BLaER1 treated with 17β-estradiol and CSF1 and Interleukin-3, amounts not matched to agents 10 nM and 100 nM (cell line): ENCODE measurements around the gene EPB41L3.

Experiments
- H3K27ac ChIP-seq, 11 experiments: shearing (Covaris generic); formaldehyde crosslinking; 2 replicates each; pipeline ENCODE4 v1.8.1; 2022
- H3K27me3 ChIP-seq, 11 experiments: shearing (Covaris generic); formaldehyde crosslinking; 2 replicates each; pipeline ENCODE4 v1.8.1; 2022
- H3K36me3 ChIP-seq, 11 experiments: shearing (Covaris generic); formaldehyde crosslinking; 2 replicates each; pipeline ENCODE4 v1.8.1; 2022
- H3K4me1 ChIP-seq, 10 experiments: shearing (Covaris generic); formaldehyde crosslinking; 2 replicates each; pipeline ENCODE4 v1.8.1; 2022
- H3K4me2 ChIP-seq, 11 experiments: shearing (Covaris generic); formaldehyde crosslinking; 2 replicates each; pipeline ENCODE4 v1.8.1; 2022
- H3K4me3 ChIP-seq, 10 experiments: shearing (Covaris generic); formaldehyde crosslinking; 2 replicates each; pipeline ENCODE4 v1.8.1; 2022
- H3K9ac ChIP-seq, 11 experiments: shearing (Covaris generic); formaldehyde crosslinking; 2 replicates each; pipeline ENCODE4 v1.8.1; 2022
- H3K9me3 ChIP-seq, 11 experiments: shearing (Covaris generic); formaldehyde crosslinking; replicated peaks in 1 of 11; 2 replicates each; pipeline ENCODE4 v1.8.1; 2022
- H4K20me1 ChIP-seq, 11 experiments: shearing (Covaris generic); formaldehyde crosslinking; 2 replicates each; pipeline ENCODE4 v1.8.1; 2022
- Cebpa-rat ChIP-seq, 11 experiments: shearing (Covaris generic); IDR thresholded peaks; 2 replicates each; pipeline ENCODE4 v1.8.1; 2022

The EPB41L3 gene

GRCh38 chr18:5414546-5414945 lies 129.3 kb downstream of the EPB41L3 start:
- H4K20me1 ChIP-seq = no peaks in the 10 kb centered on the region
- H3K27ac ChIP-seq = no peak overlapping the region
- peak overlapping the region in 2 of 11 experiments; percentile 4 to 7; a peak in 2 of 22 replicates for H3K4me2 ChIP-seq
- H3K9me3 ChIP-seq = no peaks in the 10 kb centered on the region
- TF ChIP-seq Cebpa-rat (IDR thresholded peaks at IDR 0.05) = no peak
- peaks cover 0 to 49% (median 7%) of the 10 kb centered on the region in 10 experiments; a peak in 11 of 20 replicates for H3K4me1 ChIP-seq
- H3K9ac ChIP-seq = no peak overlapping the region
- peaks cover 0 to 37% (median 0%) of the 10 kb centered on the region in 11 experiments; a peak in 2 of 22 replicates for H3K36me3 ChIP-seq
- H3K27me3 ChIP-seq = no peaks in the 10 kb centered on the region
- no peak overlapping the region for H3K4me3 ChIP-seq

GRCh38 chr18:5413447-5413846 lies 130.3 kb downstream of the EPB41L3 start:
- no peak for TF ChIP-seq Cebpa-rat (IDR thresholded peaks at IDR 0.05)
- Histone ChIP-seq H4K20me1 (no peaks in the 10 kb centered on the region), H3K9ac (no peak overlapping the region), H3K27ac (no peak overlapping the region), H3K4me3 (no peak overlapping the region), H3K36me3 (peaks cover 0 to 36% (median 0%) of the 10 kb centered on the region in 11 experiments; a peak in 2 of 22 replicates), H3K9me3 (no peaks in the 10 kb centered on the region), H3K27me3 (no peaks in the 10 kb centered on the region), H3K4me1 (peaks cover 0 to 38% (median 7%) of the 10 kb centered on the region in 10 experiments; a peak in 11 of 20 replicates), H3K4me2 (0 out of 22 replicates have a peak overlapping the region, but pooled peaks of 1 of the 11 experiments have one; percentile 17)

GRCh38 chr18:5410582-5410981 lies 133.2 kb downstream of the EPB41L3 start:
- H3K4me2 ChIP-seq = no peak overlapping the region
- no peaks in the 10 kb centered on the region for H3K9me3 ChIP-seq
- TF ChIP-seq Cebpa-rat (IDR thresholded peaks at IDR 0.05) = no peak
- H3K27me3 ChIP-seq = no peaks in the 10 kb centered on the region
- H3K9ac ChIP-seq = no peak overlapping the region
- no peaks in the 10 kb centered on the region for H4K20me1 ChIP-seq
- H3K27ac ChIP-seq = no peak overlapping the region
- H3K36me3 ChIP-seq = peaks cover 0 to 53% (median 0%) of the 10 kb centered on the region in 11 experiments; a peak in 3 of 22 replicates
- no peak overlapping the region for H3K4me3 ChIP-seq
- peaks cover 0 to 13% (median 0%) of the 10 kb centered on the region in 10 experiments; a peak in 2 of 20 replicates for H3K4me1 ChIP-seq

GRCh38 chr18:5398269-5398668 lies 145.5 kb downstream of the EPB41L3 start:
- no peak overlapping the region for H3K27ac ChIP-seq
- TF ChIP-seq Cebpa-rat (IDR thresholded peaks at IDR 0.05) = no peak
- peaks cover 0 to 12% (median 0%) of the 10 kb centered on the region in 10 experiments; a peak in 4 of 20 replicates for H3K4me1 ChIP-seq
- no peaks in the 10 kb centered on the region for H3K27me3 ChIP-seq
- no peaks in the 10 kb centered on the region for H4K20me1 ChIP-seq
- H3K9ac ChIP-seq = no peak overlapping the region
- H3K9me3 ChIP-seq = peaks cover 0 to 7% (median 0%) of the 10 kb centered on the region in 11 experiments; a peak in 1 of 22 replicates
- no peak overlapping the region for H3K4me3 ChIP-seq
- H3K36me3 ChIP-seq = peaks cover 0 to 76% (median 0%) of the 10 kb centered on the region in 11 experiments; a peak in 5 of 22 replicates
- H3K4me2 ChIP-seq = no peak overlapping the region

- Histone ChIP-seq H3K27ac (no peak overlapping the region), H3K9ac (no peak overlapping the region), H3K4me1 (peaks cover 0 to 12% (median 0%) of the 10 kb centered on the region in 10 experiments; a peak in 4 of 20 replicates), H4K20me1 (no peaks in the 10 kb centered on the region), H3K27me3 (no peaks in the 10 kb centered on the region), H3K4me3 (no peak overlapping the region), H3K4me2 (no peak overlapping the region), H3K9me3 (peaks cover 0 to 7% (median 0%) of the 10 kb centered on the region in 11 experiments; a peak in 1 of 22 replicates), H3K36me3 (peaks cover 0 to 76% (median 0%) of the 10 kb centered on the region in 11 experiments; a peak in 5 of 22 replicates)
- TF ChIP-seq Cebpa-rat (IDR thresholded peaks at IDR 0.05) = no peak
These were observed 146.7 kb downstream of the EPB41L3 start for GRCh38 chr18:5397102-5397501.

DNA sequence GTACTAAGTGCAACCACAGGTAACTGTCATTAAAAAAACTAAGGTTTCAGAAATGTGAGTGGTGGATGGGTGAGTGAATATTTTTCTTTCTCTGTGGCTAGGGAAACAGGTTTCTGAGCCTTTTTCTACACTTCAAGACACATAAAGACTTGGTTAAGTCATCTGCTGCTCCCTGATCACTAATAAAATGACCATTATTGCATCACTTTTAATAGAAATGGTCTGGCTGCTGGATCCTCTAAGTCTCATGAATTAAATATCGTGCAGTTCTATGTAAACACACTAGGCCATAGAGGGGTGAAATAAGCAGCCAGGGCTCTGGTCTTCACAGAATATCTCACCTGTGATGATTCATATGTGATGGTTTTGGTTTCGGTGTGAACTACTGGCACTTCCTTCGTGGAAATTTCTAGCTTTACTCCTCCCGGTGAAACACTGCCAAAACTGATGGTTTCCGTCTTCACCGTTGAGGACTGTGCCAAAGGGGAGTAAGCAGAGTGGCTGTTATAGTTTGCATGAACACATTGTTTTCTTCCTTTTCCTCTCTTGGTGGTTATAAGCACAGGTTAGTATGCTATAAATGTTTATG lies 147.8 kb downstream of the EPB41L3 start:
- peak in 2 of 11 experiments; percentile 36 to 51; a peak in 2 of 22 replicates for TF ChIP-seq Cebpa-rat (IDR thresholded peaks at IDR 0.05)
- no peak overlapping the region for H3K27ac ChIP-seq
- H3K9ac ChIP-seq = no peak overlapping the region
- H3K4me2 ChIP-seq = no peak overlapping the region
- H3K9me3 ChIP-seq = peaks cover 0 to 7% (median 0%) of the 10 kb centered on the region in 11 experiments; a peak in 1 of 22 replicates
- H3K4me1 ChIP-seq = peaks cover 0 to 8% (median 0%) of the 10 kb centered on the region in 10 experiments; a peak in 4 of 20 replicates
- no peaks in the 10 kb centered on the region for H4K20me1 ChIP-seq
- no peaks in the 10 kb centered on the region for H3K27me3 ChIP-seq
- H3K4me3 ChIP-seq = no peak overlapping the region
- H3K36me3 ChIP-seq = peaks cover 0 to 76% (median 0%) of the 10 kb centered on the region in 11 experiments; a peak in 5 of 22 replicates

GRCh38 chr18:5393779-5394178 lies 150.0 kb downstream of the EPB41L3 start:
- TF ChIP-seq Cebpa-rat (IDR thresholded peaks at IDR 0.05) = no peak

GRCh38 chr18:5391409-5391808 lies 152.4 kb downstream of the EPB41L3 start:
- Histone ChIP-seq H3K36me3 (peaks cover 0 to 45% (median 0%) of the 10 kb centered on the region in 11 experiments; a peak in 5 of 22 replicates), H3K27ac (no peak overlapping the region), H3K9ac (no peak overlapping the region), H3K4me2 (no peak overlapping the region), H3K4me1 (no peaks in the 10 kb centered on the region), H3K9me3 (no peaks in the 10 kb centered on the region), H3K27me3 (no peaks in the 10 kb centered on the region), H4K20me1 (no peaks in the 10 kb centered on the region), H3K4me3 (no peak overlapping the region)
- TF ChIP-seq Cebpa-rat (IDR thresholded peaks at IDR 0.05) = no peak

More at GRCh38 chr18:5393779-5394178, 150.0 kb downstream of the EPB41L3 start:
- no peaks in the 10 kb centered on the region for H3K27me3 ChIP-seq
- no peaks in the 10 kb centered on the region for H4K20me1 ChIP-seq
- no peak overlapping the region for H3K4me2 ChIP-seq
- H3K9ac ChIP-seq = no peak overlapping the region
- peaks cover 0 to 7% (median 0%) of the 10 kb centered on the region in 11 experiments; a peak in 1 of 22 replicates for H3K9me3 ChIP-seq
- no peak overlapping the region for H3K4me3 ChIP-seq
- H3K27ac ChIP-seq = no peak overlapping the region
- H3K36me3 ChIP-seq = peaks cover 0 to 68% (median 0%) of the 10 kb centered on the region in 11 experiments; a peak in 5 of 22 replicates
- H3K4me1 ChIP-seq = no peaks in the 10 kb centered on the region

GRCh38 chr18:5389356-5389755 lies 154.4 kb downstream of the EPB41L3 start:
- no peaks in the 10 kb centered on the region for H4K20me1 ChIP-seq
- no peaks in the 10 kb centered on the region for H3K27me3 ChIP-seq
- no peaks in the 10 kb centered on the region for H3K4me1 ChIP-seq
- H3K4me3 ChIP-seq = no peak overlapping the region
- H3K4me2 ChIP-seq = no peak overlapping the region
- H3K9me3 ChIP-seq = no peaks in the 10 kb centered on the region
- H3K27ac ChIP-seq = no peak overlapping the region
- no peak overlapping the region for H3K9ac ChIP-seq
- no peak for TF ChIP-seq Cebpa-rat (IDR thresholded peaks at IDR 0.05)
- peaks cover 0 to 24% (median 0%) of the 10 kb centered on the region in 11 experiments; a peak in 3 of 22 replicates for H3K36me3 ChIP-seq
